Measurements from ENCODE around the gene SLC8A3. TPM values are rescaled to one million over a fixed set of nuclear protein-coding genes. Genes with fewer than 3 reads are reported as not detected.

Gene SLC8A3
- total and polyA plus RNA-seq, 10 of the 15 experiments (the other 5 are each of a cell fraction or from before 2014, with no cell fraction given): 0.04 to 0.17 (median 0.13) TPM; not detected in 3

DNA sequence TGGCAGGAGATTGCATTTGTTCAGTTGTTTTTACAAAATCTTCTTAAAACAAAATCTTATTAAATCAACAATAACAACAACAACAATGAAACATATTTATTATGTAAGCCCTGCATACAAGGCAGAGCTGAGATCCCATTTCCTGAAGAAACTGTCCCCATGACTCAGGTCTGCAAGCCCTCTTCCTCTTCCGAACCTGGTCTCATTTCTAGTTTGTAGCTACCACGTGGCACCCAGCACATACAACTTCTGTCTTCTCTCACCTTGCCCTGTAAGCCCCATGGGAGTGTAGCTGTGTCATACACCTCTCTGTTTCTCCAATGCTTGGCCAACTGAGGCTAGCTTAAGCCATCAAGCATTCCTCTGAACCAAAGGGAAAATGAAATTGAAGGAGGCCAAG is 106.4 kb downstream of the SLC8A3 start:
- Histone ChIP-seq H3K4me2 (ENCODE audit: control insufficient read depth, insufficient read depth) (no peak overlapping the region), H3K4me1 (ENCODE audit: control insufficient read depth, insufficient read depth, low read length) (no peaks in the 10 kb centered on the region), H3K79me2 (ENCODE audit: control insufficient read depth, insufficient read depth, low read length) (no peaks in the 10 kb centered on the region), H2AFZ (ENCODE audit: control insufficient read depth, low read depth, low read length) (no peak overlapping the region), H3K9me3 (replicated peaks; ENCODE audit: control insufficient read depth, insufficient read depth, low read length) (no peaks in the 10 kb centered on the region), H3K36me3 (ENCODE audit: control insufficient read depth in 2 of 2, insufficient read depth in 2 of 2, low read length in 1 of 2) (no peaks in the 10 kb centered on the region), H3K9ac (ENCODE audit: control insufficient read depth, insufficient read depth, low read length) (no peak overlapping the region), H3K27me3 (replicated peaks in 1 of 2; ENCODE audit: control insufficient read depth in 2 of 2, insufficient read depth in 2 of 2, low read length in 1 of 2) (peaks cover 0 to 5% of the 10 kb centered on the region in 2 experiments; a peak in 2 of 4 replicates), H3K4me3 (no peak overlapping the region), H4K20me1 (ENCODE audit: control insufficient read depth, insufficient read depth) (no peaks in the 10 kb centered on the region), H3K27ac (ENCODE audit: control insufficient read depth, insufficient read depth) (no peak overlapping the region)
- no peak for DNase-seq (ENCODE audit: low read depth, low spot score)
- ATAC-seq: no peak
- POLR2A ChIA-PET: interaction anchor here (0.8 kb wide), 1 partner anchor 621 kb away, joined by 3 read pairs; no protein-coding TSS in a partner anchor
- RAD21 ChIA-PET (ENCODE audit: unreplicated experiment): interaction anchor here (1.0 kb wide), 1 partner anchor 9 kb away, joined by 4 read pairs; no protein-coding TSS in a partner anchor
- BruUV-seq (replicated peaks): no TSS peak
- in situ Hi-C loops (cut with MboI): no loop called here
- SMC1A ChIA-PET (ENCODE audit: uncharacterized antibody, unreplicated experiment): interaction anchor here (1.0 to 2.0 kb wide), 3 partner anchors 9 to 100 kb away, joined by 3 to 4 read pairs (median 3); no protein-coding TSS in a partner anchor
- FAIRE-seq: no peak
- TF ChIP-seq, protein P1, sequence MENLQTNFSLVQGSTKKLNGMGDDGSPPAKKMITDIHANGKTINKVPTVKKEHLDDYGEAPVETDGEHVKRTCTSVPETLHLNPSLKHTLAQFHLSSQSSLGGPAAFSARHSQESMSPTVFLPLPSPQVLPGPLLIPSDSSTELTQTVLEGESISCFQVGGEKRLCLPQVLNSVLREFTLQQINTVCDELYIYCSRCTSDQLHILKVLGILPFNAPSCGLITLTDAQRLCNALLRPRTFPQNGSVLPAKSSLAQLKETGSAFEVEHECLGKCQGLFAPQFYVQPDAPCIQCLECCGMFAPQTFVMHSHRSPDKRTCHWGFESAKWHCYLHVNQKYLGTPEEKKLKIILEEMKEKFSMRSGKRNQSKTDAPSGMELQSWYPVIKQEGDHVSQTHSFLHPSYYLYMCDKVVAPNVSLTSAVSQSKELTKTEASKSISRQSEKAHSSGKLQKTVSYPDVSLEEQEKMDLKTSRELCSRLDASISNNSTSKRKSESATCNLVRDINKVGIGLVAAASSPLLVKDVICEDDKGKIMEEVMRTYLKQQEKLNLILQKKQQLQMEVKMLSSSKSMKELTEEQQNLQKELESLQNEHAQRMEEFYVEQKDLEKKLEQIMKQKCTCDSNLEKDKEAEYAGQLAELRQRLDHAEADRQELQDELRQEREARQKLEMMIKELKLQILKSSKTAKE (IDR thresholded peaks at IDR 0.05; ENCODE audit: low read depth, poor library complexity, severe bottlenecking): no peak
- TF ChIP-seq NFYA (IDR thresholded peaks at IDR 0.05; ENCODE audit: borderline replicate concordance, low read depth, low read length) (no peak), SMC3 (IDR thresholded peaks at IDR 0.05; ENCODE audit: borderline replicate concordance, low read length) (no peak), SP1 (IDR thresholded peaks at IDR 0.05; ENCODE audit: low read depth, low read length) (no peak), MXI1 (IDR thresholded peaks at IDR 0.05; ENCODE audit: low read depth, low read length) (no peak)
- TF ChIP-seq, protein P2, sequence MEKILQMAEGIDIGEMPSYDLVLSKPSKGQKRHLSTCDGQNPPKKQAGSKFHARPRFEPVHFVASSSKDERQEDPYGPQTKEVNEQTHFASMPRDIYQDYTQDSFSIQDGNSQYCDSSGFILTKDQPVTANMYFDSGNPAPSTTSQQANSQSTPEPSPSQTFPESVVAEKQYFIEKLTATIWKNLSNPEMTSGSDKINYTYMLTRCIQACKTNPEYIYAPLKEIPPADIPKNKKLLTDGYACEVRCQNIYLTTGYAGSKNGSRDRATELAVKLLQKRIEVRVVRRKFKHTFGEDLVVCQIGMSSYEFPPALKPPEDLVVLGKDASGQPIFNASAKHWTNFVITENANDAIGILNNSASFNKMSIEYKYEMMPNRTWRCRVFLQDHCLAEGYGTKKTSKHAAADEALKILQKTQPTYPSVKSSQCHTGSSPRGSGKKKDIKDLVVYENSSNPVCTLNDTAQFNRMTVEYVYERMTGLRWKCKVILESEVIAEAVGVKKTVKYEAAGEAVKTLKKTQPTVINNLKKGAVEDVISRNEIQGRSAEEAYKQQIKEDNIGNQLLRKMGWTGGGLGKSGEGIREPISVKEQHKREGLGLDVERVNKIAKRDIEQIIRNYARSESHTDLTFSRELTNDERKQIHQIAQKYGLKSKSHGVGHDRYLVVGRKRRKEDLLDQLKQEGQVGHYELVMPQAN (conservative IDR thresholded peaks at IDR 0.05): no peak
- TF ChIP-seq, protein P3, sequence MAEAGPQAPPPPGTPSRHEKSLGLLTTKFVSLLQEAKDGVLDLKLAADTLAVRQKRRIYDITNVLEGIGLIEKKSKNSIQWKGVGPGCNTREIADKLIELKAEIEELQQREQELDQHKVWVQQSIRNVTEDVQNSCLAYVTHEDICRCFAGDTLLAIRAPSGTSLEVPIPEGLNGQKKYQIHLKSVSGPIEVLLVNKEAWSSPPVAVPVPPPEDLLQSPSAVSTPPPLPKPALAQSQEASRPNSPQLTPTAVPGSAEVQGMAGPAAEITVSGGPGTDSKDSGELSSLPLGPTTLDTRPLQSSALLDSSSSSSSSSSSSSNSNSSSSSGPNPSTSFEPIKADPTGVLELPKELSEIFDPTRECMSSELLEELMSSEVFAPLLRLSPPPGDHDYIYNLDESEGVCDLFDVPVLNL (IDR thresholded peaks at IDR 0.05; ENCODE audit: low read depth, low read length): no peak
- CTCF ChIA-PET: interaction anchor here (1.0 to 2.5 kb wide), 5 partner anchors 9 to 660 kb away, joined by 3 to 9 read pairs (median 4); no protein-coding TSS in a partner anchor
- 0% methylated on average over 2 of the region's 2 CpGs for WGBS (ENCODE audit: insufficient coverage, insufficient replicate concordance, low lambda C conversion rate, missing lambda C conversion rate)
- intact Hi-C loops (cut with micrococcal nuclease; ENCODE audit: unreplicated experiment): no loop called here
